ENCODE measurements around the gene STK38L.

STK38L gene

DNA sequence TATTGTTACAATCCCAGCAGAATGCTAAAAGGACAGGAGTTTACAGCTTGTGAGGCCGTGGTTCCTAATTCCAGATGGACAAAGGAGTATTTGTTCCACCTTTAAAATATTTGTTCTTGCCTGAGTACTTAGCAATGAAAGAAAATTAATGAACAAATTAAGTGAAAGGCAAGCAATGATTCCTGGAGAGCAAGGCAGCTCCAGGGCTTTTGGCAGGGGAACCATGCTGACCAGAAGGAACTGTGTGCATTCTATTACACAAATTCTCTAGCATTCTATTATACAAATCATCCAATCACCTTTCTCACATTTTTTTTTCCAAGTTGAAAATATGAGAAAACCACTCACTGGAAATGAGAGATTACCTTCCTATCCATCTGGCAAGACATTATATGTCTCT is 86.8 kb downstream of the STK38L start:
- Histone ChIP-seq H3K36me3 (no peaks in the 10 kb centered on the region), H3K9ac (no peak overlapping the region), H3K4me2 (no peak overlapping the region), H3K9me3 (no peaks in the 10 kb centered on the region), H3K27me3 (peaks cover 51% of the 10 kb centered on the region), H3K4me3 (no peak overlapping the region), H3K27ac (no peak overlapping the region), H4K20me1 (0 out of 2 replicates have a peak, but pooled peaks cover 8% of the 10 kb centered on the region), H3K4me1 (peaks cover 9% of the 10 kb centered on the region)
- TF ChIP-seq Cebpa-rat (IDR thresholded peaks at IDR 0.05), result no peak

DNA sequence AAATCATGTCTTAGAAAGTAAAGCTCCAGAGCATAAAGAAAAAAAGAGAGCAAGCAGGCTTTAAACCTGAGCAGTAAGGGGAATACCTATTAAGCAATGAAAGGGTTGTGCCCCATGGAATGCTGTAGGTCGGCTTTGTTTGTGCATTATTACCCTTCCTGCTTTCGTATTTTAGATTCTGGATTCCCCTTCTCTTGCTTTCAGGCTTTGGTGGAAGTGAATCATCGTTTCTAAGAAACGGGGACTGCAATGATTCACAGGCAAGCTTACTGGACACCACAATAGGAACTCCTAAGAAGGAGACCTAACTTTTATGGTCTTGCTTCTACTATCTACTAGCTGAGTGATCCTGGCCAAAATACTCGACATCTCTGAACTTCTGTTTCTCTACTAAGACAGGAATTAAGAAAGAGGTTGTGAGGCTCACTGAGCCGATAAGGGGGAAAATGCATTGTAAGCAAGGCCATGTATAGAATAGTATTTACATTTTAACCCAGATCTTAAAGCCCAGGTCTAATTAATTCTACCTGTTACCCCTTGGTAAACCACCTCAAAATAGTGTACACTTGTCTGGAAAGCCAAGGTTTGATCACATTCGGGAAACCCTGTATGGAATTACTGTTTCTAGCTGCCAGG is 87.3 kb downstream of the STK38L start:
- Histone ChIP-seq H3K4me2 (no peak overlapping the region), H3K9me3 (no peaks in the 10 kb centered on the region), H3K27ac (no peak overlapping the region), H3K36me3 (no peaks in the 10 kb centered on the region), H3K4me3 (no peak overlapping the region), H3K9ac (no peak overlapping the region), H3K4me1 (peaks cover 9% of the 10 kb centered on the region), H4K20me1 (0 out of 2 replicates have a peak, but pooled peaks cover 8% of the 10 kb centered on the region), H3K27me3 (peaks cover 55% of the 10 kb centered on the region)
- TF ChIP-seq Cebpa-rat (IDR thresholded peaks at IDR 0.05), result no peak

DNA sequence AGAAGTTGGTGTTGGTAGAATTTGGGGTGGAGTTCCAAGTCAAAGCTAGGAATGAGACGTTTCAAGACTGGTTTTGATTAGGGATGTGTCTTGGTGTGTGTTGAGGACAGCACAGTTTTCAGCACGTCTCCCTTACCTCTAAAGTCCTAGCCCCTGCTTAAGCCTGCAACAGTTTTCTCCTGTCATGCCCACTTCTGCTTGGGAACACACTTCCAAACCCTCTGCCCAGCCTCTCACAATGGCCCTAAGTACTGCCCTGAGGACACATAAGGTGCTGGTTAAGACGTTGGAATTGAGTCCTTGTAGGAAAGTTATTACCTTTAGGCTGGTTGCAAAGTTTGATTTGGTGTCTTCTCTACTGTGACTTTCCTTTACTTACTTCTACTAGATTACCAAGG is 87.8 kb downstream of the STK38L start:
- Histone ChIP-seq H3K27ac (no peak overlapping the region), H4K20me1 (0 out of 2 replicates have a peak, but pooled peaks cover 8% of the 10 kb centered on the region), H3K4me1 (peaks cover 9% of the 10 kb centered on the region), H3K4me3 (no peak overlapping the region), H3K9ac (no peak overlapping the region), H3K9me3 (no peaks in the 10 kb centered on the region), H3K4me2 (no peak overlapping the region), H3K27me3 (peaks cover 55% of the 10 kb centered on the region), H3K36me3 (no peaks in the 10 kb centered on the region)
- no peak for TF ChIP-seq Cebpa-rat (IDR thresholded peaks at IDR 0.05)

DNA sequence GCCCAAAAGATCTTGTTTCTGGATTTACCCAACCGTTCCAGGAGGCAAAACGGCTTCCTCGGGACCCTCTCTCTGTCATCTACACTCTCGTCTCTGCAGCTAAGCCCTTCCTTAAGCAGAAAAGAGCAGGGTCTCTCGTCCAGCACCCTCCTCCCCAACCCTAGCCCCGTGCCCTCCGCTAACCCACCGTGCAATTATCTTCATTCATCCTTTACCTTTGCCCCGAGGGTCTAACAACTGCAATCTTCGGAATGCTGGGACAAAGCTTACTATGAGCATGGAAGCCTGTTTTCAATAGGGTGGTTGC is 88.3 kb downstream of the STK38L start:
- no peaks in the 10 kb centered on the region for H3K9me3 ChIP-seq
- peaks cover 55% of the 10 kb centered on the region for H3K27me3 ChIP-seq
- H3K36me3 ChIP-seq, result no peaks in the 10 kb centered on the region
- H3K9ac ChIP-seq, result peak overlapping the region; percentile 67; the same call in 1 of the 2 replicates
- peak overlapping the region; percentile 96 for H3K4me2 ChIP-seq
- 0 out of 2 replicates have a peak, but pooled peaks cover 8% of the 10 kb centered on the region for H4K20me1 ChIP-seq
- peak overlapping the region; percentile 82 for H3K4me3 ChIP-seq
- H3K4me1 ChIP-seq, result peaks cover 9% of the 10 kb centered on the region
- TF ChIP-seq Cebpa-rat (IDR thresholded peaks at IDR 0.05), result no peak
- H3K27ac ChIP-seq, result no peak overlapping the region

DNA sequence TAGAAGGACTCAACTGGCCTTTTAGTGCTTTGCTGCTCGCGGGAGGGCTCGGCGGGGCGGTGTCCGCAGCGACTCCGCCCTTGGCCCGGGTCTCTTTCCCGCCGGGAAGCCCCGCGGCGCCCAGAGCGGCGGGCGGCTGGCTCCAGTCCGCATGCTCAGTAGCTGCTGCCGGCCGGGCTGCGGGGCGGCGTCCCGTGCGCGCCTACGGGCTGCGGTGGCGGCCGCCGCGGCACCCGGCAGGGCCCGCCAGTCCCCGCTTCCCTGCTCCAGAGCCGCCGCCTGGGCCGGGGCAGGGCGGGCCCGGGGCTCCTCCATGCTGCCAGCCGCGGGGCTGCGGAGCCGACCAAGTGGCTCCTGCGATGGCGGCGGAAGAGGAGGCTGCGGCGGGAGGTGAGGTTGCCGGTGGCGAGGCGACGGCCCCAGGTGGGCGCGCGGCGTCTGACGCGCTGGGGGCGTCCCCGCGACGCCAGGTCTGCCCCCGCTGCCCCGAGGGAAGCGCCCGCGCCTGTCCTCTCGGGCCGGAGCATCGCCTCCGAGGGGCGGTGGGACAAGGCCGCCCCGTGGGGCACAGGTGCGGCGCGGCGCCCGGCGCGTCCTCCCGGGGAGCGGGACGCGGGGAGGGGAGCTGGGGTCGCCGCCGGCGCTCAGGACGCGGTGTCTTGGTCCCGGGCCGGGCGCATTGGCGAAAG is 88.8 kb downstream of the STK38L start, which contains the start of gene BMAL2:
Gene BMAL2, plus strand, starts transcription at position 123 of the 689 bp plus-strand sequence. Its CDS starts 237 bp downstream, at position 360.
- no peak within 1 kb of the TSS for H3K27ac ChIP-seq
- peaks cover 9% of the 10 kb centered on the region for H3K4me1 ChIP-seq
- no peak for TF ChIP-seq Cebpa-rat (IDR thresholded peaks at IDR 0.05)

DNA sequence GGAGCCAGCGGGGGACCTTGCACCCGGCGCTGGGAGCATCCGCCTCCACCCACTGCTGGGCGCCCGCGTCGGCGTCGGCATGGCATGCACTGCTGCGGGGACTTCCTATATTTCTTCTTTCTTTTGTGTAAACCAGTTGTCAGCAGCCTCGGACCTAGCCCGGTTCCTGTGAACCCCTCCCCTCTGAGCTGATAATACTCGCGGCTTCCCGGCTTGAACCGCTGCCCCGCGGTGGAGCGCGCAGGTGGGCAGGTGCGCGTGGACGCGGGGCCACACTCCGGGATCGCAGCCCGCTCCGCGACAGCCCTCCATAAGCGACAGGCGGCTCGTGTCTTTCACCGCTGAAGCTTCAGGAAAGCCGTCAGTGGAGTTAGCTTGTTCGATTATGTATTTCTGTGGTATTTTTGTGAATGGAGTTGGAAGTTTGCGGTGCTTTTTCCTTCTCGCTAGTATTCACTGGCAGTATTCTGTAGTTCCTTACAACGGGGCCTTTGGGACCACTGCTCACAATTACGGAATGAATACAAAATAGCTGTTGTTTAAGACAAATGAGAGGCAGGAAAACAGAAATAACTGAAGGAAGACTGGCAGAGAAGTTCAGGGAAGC is 89.4 kb downstream of the STK38L start:
- Histone ChIP-seq H3K9ac (peak overlapping the region; percentile 67), H3K4me3 (peak overlapping the region; percentile 82), H3K27ac (no peak overlapping the region), H4K20me1 (0 out of 2 replicates have a peak, but pooled peaks cover 8% of the 10 kb centered on the region), H3K4me2 (peak overlapping the region; percentile 96), H3K36me3 (no peaks in the 10 kb centered on the region), H3K9me3 (no peaks in the 10 kb centered on the region), H3K4me1 (peaks cover 9% of the 10 kb centered on the region), H3K27me3 (peaks cover 55% of the 10 kb centered on the region)
- no peak for TF ChIP-seq Cebpa-rat (IDR thresholded peaks at IDR 0.05)

More for the DNA sequence above, 88.8 kb downstream of the STK38L start, which contains the start of gene BMAL2:
- Histone ChIP-seq H3K4me2 (peak within 1 kb of the TSS; percentile 96), H3K9ac (peak within 1 kb of the TSS; percentile 67), H3K36me3 (no peaks in the 10 kb centered on the region), H3K4me3 (peak within 1 kb of the TSS; percentile 82), H3K9me3 (no peaks in the 10 kb centered on the region), H3K27me3 (peaks cover 55% of the 10 kb centered on the region), H4K20me1 (0 out of 2 replicates have a peak, but pooled peaks cover 8% of the 10 kb centered on the region)

DNA sequence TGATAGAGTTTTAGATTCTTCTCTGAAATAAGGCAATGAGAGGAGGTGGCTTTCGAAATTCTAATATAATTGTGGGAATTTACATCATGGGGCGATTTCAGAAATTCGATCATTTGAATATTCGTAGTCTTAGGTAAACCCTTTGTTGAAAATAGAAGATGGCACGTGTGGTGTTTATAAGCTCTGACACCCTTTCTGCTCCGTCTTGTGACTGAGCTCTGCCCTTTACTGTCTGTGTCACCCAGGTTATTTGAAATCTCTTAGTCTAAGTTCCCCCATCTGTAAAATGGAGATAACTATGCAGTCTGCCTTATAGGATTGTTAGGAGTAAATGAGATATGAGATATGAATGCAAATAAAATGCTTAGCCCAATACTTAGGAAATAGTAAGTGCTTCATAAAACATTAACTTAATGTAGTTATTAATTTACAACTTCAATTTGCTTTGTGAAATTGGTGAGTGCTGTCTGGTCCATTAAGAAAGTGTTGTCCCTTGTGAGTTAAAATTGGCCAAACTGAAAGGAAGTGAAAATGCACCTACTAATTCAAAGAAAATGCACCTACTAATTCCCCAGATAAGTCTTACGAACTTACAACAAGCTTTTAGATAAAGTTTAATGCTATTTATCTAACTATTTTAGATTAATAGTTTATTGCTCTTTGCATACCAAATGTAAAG is 90.1 kb downstream of the STK38L start:
- no peaks in the 10 kb centered on the region for H3K36me3 ChIP-seq
- H3K4me2 ChIP-seq, result peak overlapping the region; percentile 96
- 0 out of 2 replicates have a peak, but pooled peaks cover 8% of the 10 kb centered on the region for H4K20me1 ChIP-seq
- TF ChIP-seq Cebpa-rat (IDR thresholded peaks at IDR 0.05), result no peak
- H3K4me3 ChIP-seq, result peak overlapping the region; percentile 82; the same call in 1 of the 2 replicates
- no peak overlapping the region for H3K9ac ChIP-seq
- H3K27me3 ChIP-seq, result peaks cover 55% of the 10 kb centered on the region
- H3K4me1 ChIP-seq, result peaks cover 9% of the 10 kb centered on the region
- no peaks in the 10 kb centered on the region for H3K9me3 ChIP-seq
- no peak overlapping the region for H3K27ac ChIP-seq

DNA sequence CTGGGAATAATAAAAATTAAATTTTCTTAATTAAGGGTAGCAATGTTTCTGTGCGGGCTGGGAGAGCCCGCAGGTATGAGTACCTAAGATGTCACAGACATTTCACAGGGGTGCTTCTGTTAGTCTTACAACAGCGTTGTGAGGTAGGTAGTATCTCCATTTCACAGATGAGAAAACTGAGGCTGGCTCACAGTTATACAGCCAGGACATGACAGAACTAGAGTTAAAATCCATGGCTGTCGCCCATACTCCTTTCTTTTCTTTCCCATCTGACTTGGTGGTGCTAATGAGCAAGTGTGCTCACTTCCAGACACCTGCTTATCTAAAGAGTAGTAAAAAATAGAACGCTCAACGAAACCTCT is 90.6 kb downstream of the STK38L start:
- Histone ChIP-seq H3K9me3 (no peaks in the 10 kb centered on the region), H3K27me3 (peaks cover 55% of the 10 kb centered on the region), H3K27ac (no peak overlapping the region), H3K4me3 (no peak overlapping the region), H3K4me1 (peaks cover 9% of the 10 kb centered on the region), H4K20me1 (0 out of 2 replicates have a peak, but pooled peaks cover 8% of the 10 kb centered on the region), H3K36me3 (no peaks in the 10 kb centered on the region), H3K4me2 (no peak overlapping the region), H3K9ac (no peak overlapping the region)
- no peak for TF ChIP-seq Cebpa-rat (IDR thresholded peaks at IDR 0.05)

DNA sequence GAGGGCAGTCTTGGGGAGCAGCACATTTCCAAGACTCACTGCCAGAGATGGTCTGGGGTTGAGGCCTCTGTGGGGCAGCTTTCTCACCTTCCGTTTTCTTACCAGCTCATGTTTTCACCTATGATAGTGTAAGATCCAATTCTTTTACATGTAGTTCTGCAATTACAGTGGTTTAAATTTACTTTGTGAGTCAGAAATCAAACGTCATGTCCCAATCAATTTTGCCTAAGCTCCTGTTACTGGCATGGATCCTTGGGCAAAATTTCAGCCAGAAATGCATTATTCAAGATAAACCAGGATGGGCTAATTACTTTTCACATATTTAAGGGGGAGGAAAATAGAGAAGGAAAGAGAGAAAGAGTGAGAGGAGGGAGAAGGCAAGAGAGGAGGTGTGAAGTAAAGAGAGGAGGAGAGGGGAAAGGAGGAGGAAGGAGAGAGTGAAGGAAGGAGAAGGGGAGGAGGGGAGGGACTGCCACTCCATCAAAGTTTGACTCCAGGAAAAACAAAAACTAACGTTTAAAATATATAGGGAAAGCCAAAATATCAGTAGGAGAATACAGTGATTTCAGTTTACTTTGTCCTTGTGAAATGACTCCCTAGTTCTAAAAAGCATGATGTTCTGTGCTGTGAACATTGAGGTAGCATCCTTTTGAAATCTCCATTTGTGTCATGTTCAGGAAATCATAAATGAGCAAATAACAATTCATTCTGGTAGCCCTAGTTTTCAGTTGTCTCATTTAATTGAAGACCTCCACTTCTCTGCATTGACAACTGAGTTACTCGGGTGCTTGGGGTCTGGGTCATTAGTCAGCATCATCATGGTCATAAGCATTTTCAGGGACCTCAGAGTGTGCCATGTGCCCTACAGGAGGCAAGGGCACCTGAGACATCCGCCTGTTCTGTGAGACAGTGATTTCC is 91.5 kb downstream of the STK38L start:
- 0 out of 2 replicates have a peak, but pooled peaks cover 8% of the 10 kb centered on the region for H4K20me1 ChIP-seq
- no peak overlapping the region for H3K27ac ChIP-seq
- H3K4me2 ChIP-seq, result no peak overlapping the region
- no peaks in the 10 kb centered on the region for H3K36me3 ChIP-seq
- peaks cover 55% of the 10 kb centered on the region for H3K27me3 ChIP-seq
- H3K4me1 ChIP-seq, result peaks cover 9% of the 10 kb centered on the region
- no peaks in the 10 kb centered on the region for H3K9me3 ChIP-seq
- TF ChIP-seq Cebpa-rat (IDR thresholded peaks at IDR 0.05), result no peak
- no peak overlapping the region for H3K4me3 ChIP-seq
- no peak overlapping the region for H3K9ac ChIP-seq
